Stimulated activated CD4-positive, alpha-beta T cell treated with anti-CD3 and anti-CD28 coated beads, Interleukin-2, amount 100 ng/mL, for 48 hours (primary cell): ENCODE data around the gene KPNA1.
A peak's percentile ranks its signal among the peaks of the same experiment; 100 is the strongest.

Experiments used
- DNase-seq, 2 donors: peaks; one replicate each; pipeline ENCODE4 v3.0.0-alpha.2; 2020

The KPNA1 gene

GRCh38 chr3:122414391-122414790, 100.3 kb downstream of the KPNA1 start:
- DNase-seq: no peak

- no peak for DNase-seq
Measured at GRCh38 chr3:122410639-122411038, 104.1 kb downstream of the KPNA1 start.

GRCh38 chr3:122410111-122410510, 104.6 kb downstream of the KPNA1 start:
- no peak for DNase-seq

GRCh38 chr3:122409446-122409845, 105.3 kb downstream of the KPNA1 start:
- no peak for DNase-seq

- no peak for DNase-seq
Measured at GRCh38 chr3:122407946-122408345, 106.8 kb downstream of the KPNA1 start.

GRCh38 chr3:122406198-122406597, 108.5 kb downstream of the KPNA1 start:
- DNase-seq: no peak

- no peak for DNase-seq
Measured at GRCh38 chr3:122405015-122405414, 109.7 kb downstream of the KPNA1 start.

- no peak for DNase-seq
Measured at GRCh38 chr3:122403489-122403888, 111.2 kb downstream of the KPNA1 start.

- DNase-seq: no peak
Measured at GRCh38 chr3:122398920-122399319, 115.8 kb downstream of the KPNA1 start.

GRCh38 chr3:122397201-122397600, 117.5 kb downstream of the KPNA1 start:
- DNase-seq: no peak

- no peak for DNase-seq
Measured at GRCh38 chr3:122396511-122396910, 118.2 kb downstream of the KPNA1 start.

GRCh38 chr3:122395582-122395981, 119.2 kb downstream of the KPNA1 start:
- DNase-seq: no peak

- DNase-seq: no peak
Measured at GRCh38 chr3:122394173-122394572, 120.6 kb downstream of the KPNA1 start.

GRCh38 chr3:122392868-122393844, 121.6 kb downstream of the KPNA1 start:
- no peak for DNase-seq

GRCh38 chr3:122391681-122392446, 122.9 kb downstream of the KPNA1 start:
- no peak for DNase-seq

- no peak for DNase-seq
Measured at GRCh38 chr3:122390665-122391064, 124.1 kb downstream of the KPNA1 start.

- no peak for DNase-seq
Measured at GRCh38 chr3:122389892-122390291, 124.8 kb downstream of the KPNA1 start.

GRCh38 chr3:122389197-122389596, 125.5 kb downstream of the KPNA1 start:
- DNase-seq: no peak

GRCh38 chr3:122387709-122388108, 127.0 kb downstream of the KPNA1 start:
- no peak for DNase-seq

- DNase-seq: peak; percentile 88
Measured at GRCh38 chr3:122383771-122384697, 130.7 kb downstream of the KPNA1 start, which contains the start of gene FAM162A. Gene FAM162A, plus strand, starts transcription at chr3:122384182. Its CDS starts 84 bp downstream, at chr3:122384266.

GRCh38 chr3:122382888-122383666, 131.7 kb downstream of the KPNA1 start, which contains the start of gene MIX23:
Gene MIX23, minus strand, starts transcription at chr3:122383231. Its CDS starts 7 bp downstream, at chr3:122383224.
- DNase-seq: peak; percentile 79 to 83

- no peak for DNase-seq
Measured at GRCh38 chr3:122377975-122378374, 136.8 kb downstream of the KPNA1 start.
